WI38 (cell line): Measurements from ENCODE around the gene PTGES2.
"Not testable (repeated sequence)": the region's sequence is repeated elsewhere in the genome, so short reads cannot be mapped to it uniquely, and the experiment has no call there.

ENCODE experiments used
- H3K4me3 ChIP-seq: 2 replicates; pipeline ENCODE4 v1.5.1; 2011; ENCODE audit warnings: low read depth, mild to moderate bottlenecking, control low read depth, low read length
- TF ChIP-seq, protein P1 (sequence below): IDR thresholded peaks from 2 replicates; pipeline ENCODE4 v1.5.1; 2012; ENCODE audit warnings: low read depth, mild to moderate bottlenecking, control low read depth, low read length

PTGES2 gene

GRCh38 chr9:128073253-128073886 lies 54.2 kb downstream of the PTGES2 start:
- TF ChIP-seq, protein P1, sequence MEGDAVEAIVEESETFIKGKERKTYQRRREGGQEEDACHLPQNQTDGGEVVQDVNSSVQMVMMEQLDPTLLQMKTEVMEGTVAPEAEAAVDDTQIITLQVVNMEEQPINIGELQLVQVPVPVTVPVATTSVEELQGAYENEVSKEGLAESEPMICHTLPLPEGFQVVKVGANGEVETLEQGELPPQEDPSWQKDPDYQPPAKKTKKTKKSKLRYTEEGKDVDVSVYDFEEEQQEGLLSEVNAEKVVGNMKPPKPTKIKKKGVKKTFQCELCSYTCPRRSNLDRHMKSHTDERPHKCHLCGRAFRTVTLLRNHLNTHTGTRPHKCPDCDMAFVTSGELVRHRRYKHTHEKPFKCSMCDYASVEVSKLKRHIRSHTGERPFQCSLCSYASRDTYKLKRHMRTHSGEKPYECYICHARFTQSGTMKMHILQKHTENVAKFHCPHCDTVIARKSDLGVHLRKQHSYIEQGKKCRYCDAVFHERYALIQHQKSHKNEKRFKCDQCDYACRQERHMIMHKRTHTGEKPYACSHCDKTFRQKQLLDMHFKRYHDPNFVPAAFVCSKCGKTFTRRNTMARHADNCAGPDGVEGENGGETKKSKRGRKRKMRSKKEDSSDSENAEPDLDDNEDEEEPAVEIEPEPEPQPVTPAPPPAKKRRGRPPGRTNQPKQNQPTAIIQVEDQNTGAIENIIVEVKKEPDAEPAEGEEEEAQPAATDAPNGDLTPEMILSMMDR: no peak
- H3K4me3 ChIP-seq: no peak overlapping the region

GRCh38 chr9:128072144-128073021 lies 55.1 kb downstream of the PTGES2 start:
- TF ChIP-seq, protein P1: no peak
- peak overlapping the region; percentile 0; the same call in 1 of the 2 replicates for H3K4me3 ChIP-seq

DNA sequence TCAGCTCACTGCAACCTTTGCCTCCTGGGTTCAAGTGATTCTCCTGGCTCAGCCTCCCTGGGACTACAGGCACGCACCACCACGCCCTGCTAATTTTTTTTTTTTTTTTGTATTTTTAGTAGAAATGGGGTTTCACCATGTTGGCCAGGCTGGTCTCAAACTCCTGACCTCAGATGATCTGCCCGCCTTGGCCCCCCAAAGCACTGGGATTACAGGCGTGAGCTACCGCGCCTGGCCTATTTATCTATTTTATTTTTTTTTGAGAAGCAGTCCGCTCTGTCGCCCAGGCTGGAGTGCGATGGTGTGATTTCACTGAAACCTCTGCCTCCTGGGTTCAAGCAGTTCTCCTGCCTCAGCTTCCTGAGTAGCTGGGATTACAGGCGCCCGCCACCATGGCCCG lies 56.1 kb downstream of the PTGES2 start:
- not testable (repeated sequence) for H3K4me3 ChIP-seq

- TF ChIP-seq, protein P1: no peak
- H3K4me3 ChIP-seq: no peak overlapping the region
Measured at GRCh38 chr9:128070874-128071273, 56.7 kb downstream of the PTGES2 start.
